HepG2 (cell line): ENCODE results near the gene MBD5. TPM values are rescaled to one million over a fixed set of nuclear protein-coding genes. Genes with fewer than 3 reads are reported as not detected.

ENCODE experiments used
- ATF3 ChIP-seq: sonication (generic); formaldehyde crosslinking; IDR thresholded peaks from 2 replicates; pipeline ENCODE4 v1.4.0; 2020; ENCODE audit warnings: missing genetic modification reagents
- BATF2 ChIP-seq: sonication (generic); formaldehyde crosslinking; IDR thresholded peaks from 2 replicates; pipeline ENCODE4 v1.8.0; 2022; ENCODE audit warnings: mild to moderate bottlenecking, missing genetic modification reagents, moderate library complexity
- BHLHE40 ChIP-seq: IDR thresholded peaks from 2 replicates; pipeline ENCODE4 v1.6.1; 2011; ENCODE audit warnings: low read length, improper control_type of control experiment
- CAMTA2 ChIP-seq: sonication (generic); formaldehyde crosslinking; IDR thresholded peaks from 2 replicates; pipeline ENCODE4 v1.4.0; 2020; ENCODE audit warnings: mild to moderate bottlenecking, missing genetic modification reagents, borderline replicate concordance
- CCAR2 ChIP-seq: fragments of 200-400 bp; formaldehyde crosslinking; optimal IDR thresholded peaks from 2 replicates; pipeline ENCODE3; 2018; ENCODE audit warnings: low read depth, mild to moderate bottlenecking, low read length, moderate library complexity
- CEBPB ChIP-seq: IDR thresholded peaks from 2 replicates; pipeline ENCODE4 v1.6.1; 2011; ENCODE audit warnings: low read depth, low read length, improper control_type of control experiment, borderline replicate concordance
- IRF9 ChIP-seq: sonication (generic); formaldehyde crosslinking; IDR thresholded peaks from 2 replicates; pipeline ENCODE4 v1.8.0; 2022; ENCODE audit warnings: missing genetic modification reagents, mild to moderate bottlenecking, borderline replicate concordance
- KDM1A ChIP-seq: IDR thresholded peaks from 2 replicates; pipeline ENCODE4 v1.6.1; 2016; ENCODE audit warnings: missing compliant biosample characterization
- MATR3 ChIP-seq: sonication (generic); formaldehyde crosslinking; IDR thresholded peaks from 2 replicates; pipeline ENCODE4 v1.4.0; 2020; ENCODE audit warnings: missing genetic modification reagents
- MED1 ChIP-seq: sonication (generic); formaldehyde crosslinking; IDR thresholded peaks from 2 replicates; pipeline ENCODE4 v1.4.0; 2020; ENCODE audit warnings: missing genetic modification reagents
- MTA3 ChIP-seq: sonication (generic); formaldehyde crosslinking; IDR thresholded peaks from 2 replicates; pipeline ENCODE4 v1.4.0; 2020; ENCODE audit warnings: missing genetic modification reagents
- SNAPC5 ChIP-seq: sonication (generic); formaldehyde crosslinking; IDR thresholded peaks from 2 replicates; pipeline ENCODE4 v1.8.1; 2023; ENCODE audit warnings: mild to moderate bottlenecking, missing genetic modification reagents, borderline replicate concordance
- ZIK1 ChIP-seq: sonication (generic); formaldehyde crosslinking; IDR thresholded peaks from 2 replicates; pipeline ENCODE4 v1.5.0; 2020; ENCODE audit warnings: mild to moderate bottlenecking, low read depth, missing genetic modification reagents, borderline replicate concordance
- ZMAT3 ChIP-seq: sonication (generic); formaldehyde crosslinking; conservative IDR thresholded peaks from 2 replicates; pipeline ENCODE4 v1.7.0; 2021; ENCODE audit warnings: missing genetic modification reagents
- ZNF18 ChIP-seq: sonication (generic); formaldehyde crosslinking; IDR thresholded peaks from 2 replicates; pipeline ENCODE4 v1.8.0; 2022; ENCODE audit warnings: mild to moderate bottlenecking, missing genetic modification reagents; ENCODE audit not compliant: insufficient replicate concordance
- ZNF256 ChIP-seq: sonication (generic); formaldehyde crosslinking; conservative IDR thresholded peaks from 2 replicates; pipeline ENCODE4 v1.4.0; 2020; ENCODE audit warnings: missing genetic modification reagents
- ZNF281 ChIP-seq: sonication (generic); formaldehyde crosslinking; IDR thresholded peaks from 2 replicates; pipeline ENCODE4 v1.4.0; 2020; ENCODE audit warnings: missing genetic modification reagents, borderline replicate concordance
- ZSCAN5A ChIP-seq: sonication (generic); formaldehyde crosslinking; IDR thresholded peaks from 2 replicates; pipeline ENCODE4 v1.8.0; 2022; ENCODE audit warnings: mild to moderate bottlenecking, missing genetic modification reagents, borderline replicate concordance
- polyA plus RNA-seq, 8 experiments: library from polyadenylated mRNA; depleted of rRNA in 3 of 8; stranded (reverse) in 7 of 8; unstranded in 1 of 8; fragments of >200 nt; fragmentation: Illumina TruSeq in 4 of 8; extraction: Trizol in 4 of 8; gene quantifications; 2 replicates each; pipeline versions ENCODE4 v1.2.1 to v1.2.3, GENCODE V29; 2011 to 2016; ENCODE audit warnings: low read depth in 4 of 8, missing spikeins in 1 of 8, mixed read lengths in 1 of 8; ENCODE audit not compliant: insufficient read depth in 1 of 8
- total RNA-seq, 5 experiments: library from RNA; depleted of rRNA; stranded (reverse); fragments of >200 nt; fragmentation: Illumina TruSeq; extraction: Trizol; gene quantifications; 2 replicates each; pipeline ENCODE4 v1.2.3, GENCODE V29; 2016; ENCODE audit warnings: low read depth in 1 of 5

MBD5 gene
- total and polyA plus RNA-seq, 2 of the 13 experiments (the other 11 are each of a cell fraction or from before 2014, with no cell fraction given), result 13.5 to 26.4 TPM

- TF ChIP-seq ZNF256 (CRISPR knock-in tag), result no peak
- TF ChIP-seq ZIK1 (CRISPR knock-in tag), result 0 out of 2 replicates have a peak, but pooled peaks have one; percentile 24
- no peak for TF ChIP-seq CEBPB
- TF ChIP-seq ATF3, result no peak
- TF ChIP-seq ZNF281 (CRISPR knock-in tag), result peak; percentile 87
- no peak for TF ChIP-seq ZNF18
- TF ChIP-seq IRF9 (CRISPR knock-in tag), result 0 out of 2 replicates have a peak, but pooled peaks have one; percentile 34
- no peak for TF ChIP-seq CCAR2
- no peak for TF ChIP-seq SNAPC5 (CRISPR knock-in tag)
- no peak for TF ChIP-seq ZSCAN5A (CRISPR knock-in tag)
- no peak for TF ChIP-seq CAMTA2 (CRISPR knock-in tag)
- TF ChIP-seq MATR3 (CRISPR knock-in tag), result no peak
- TF ChIP-seq ZMAT3 (CRISPR knock-in tag), result no peak
- no peak for TF ChIP-seq BHLHE40
- no peak for TF ChIP-seq MED1 (CRISPR knock-in tag)
- TF ChIP-seq MTA3, result no peak
- no peak for TF ChIP-seq BATF2 (CRISPR knock-in tag)
- TF ChIP-seq KDM1A (CRISPR knock-in tag), result no peak
Observed at GRCh38 chr2:148362144-148362796, 341.4 kb downstream of the MBD5 start (continued).
